Measurements from ENCODE around the gene MTO1.

DNA sequence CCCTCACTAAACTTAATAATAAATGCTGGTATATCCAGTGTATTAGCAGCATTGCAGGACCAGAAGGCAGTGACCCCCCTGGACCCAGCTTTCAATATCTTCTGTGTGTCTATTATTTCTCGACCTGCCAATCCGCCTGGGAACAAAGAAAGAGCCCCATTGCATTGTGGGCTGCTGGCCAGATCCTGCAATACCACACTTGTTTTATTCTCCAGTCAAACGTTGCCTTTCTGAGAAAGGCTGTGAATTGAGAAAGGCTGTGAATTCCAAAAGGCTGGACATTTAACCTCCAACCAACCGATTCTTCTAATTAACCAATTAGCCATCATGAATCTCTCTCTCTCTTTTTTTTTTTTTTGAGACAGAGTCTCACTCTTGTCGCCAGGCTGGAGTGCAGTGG, 1.5 kb upstream of the MTO1 start:
- TF ChIP-seq, protein P1, sequence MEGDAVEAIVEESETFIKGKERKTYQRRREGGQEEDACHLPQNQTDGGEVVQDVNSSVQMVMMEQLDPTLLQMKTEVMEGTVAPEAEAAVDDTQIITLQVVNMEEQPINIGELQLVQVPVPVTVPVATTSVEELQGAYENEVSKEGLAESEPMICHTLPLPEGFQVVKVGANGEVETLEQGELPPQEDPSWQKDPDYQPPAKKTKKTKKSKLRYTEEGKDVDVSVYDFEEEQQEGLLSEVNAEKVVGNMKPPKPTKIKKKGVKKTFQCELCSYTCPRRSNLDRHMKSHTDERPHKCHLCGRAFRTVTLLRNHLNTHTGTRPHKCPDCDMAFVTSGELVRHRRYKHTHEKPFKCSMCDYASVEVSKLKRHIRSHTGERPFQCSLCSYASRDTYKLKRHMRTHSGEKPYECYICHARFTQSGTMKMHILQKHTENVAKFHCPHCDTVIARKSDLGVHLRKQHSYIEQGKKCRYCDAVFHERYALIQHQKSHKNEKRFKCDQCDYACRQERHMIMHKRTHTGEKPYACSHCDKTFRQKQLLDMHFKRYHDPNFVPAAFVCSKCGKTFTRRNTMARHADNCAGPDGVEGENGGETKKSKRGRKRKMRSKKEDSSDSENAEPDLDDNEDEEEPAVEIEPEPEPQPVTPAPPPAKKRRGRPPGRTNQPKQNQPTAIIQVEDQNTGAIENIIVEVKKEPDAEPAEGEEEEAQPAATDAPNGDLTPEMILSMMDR (IDR thresholded peaks at IDR 0.05) = no peak
- TF ChIP-seq POLR2A (IDR thresholded peaks at IDR 0.05) = no peak

Measured in adrenal gland (tissue), 5 donors.